ENCODE data around the gene TOM1L1. TPM values are rescaled to one million over a fixed set of nuclear protein-coding genes. Genes with fewer than 3 reads are reported as not detected.

TOM1L1 gene
- total RNA-seq, 1 experiment from 2014 or later: 58.5 TPM

GRCh38 chr17:54968262-54968987 is 67.8 kb downstream of the TOM1L1 start, which contains the start of the genes COX11 and STXBP4:
TSS of gene COX11 (minus strand) at chr17:54968654. CDS start at chr17:54968646, 8 bp downstream.
TSS of gene STXBP4 (plus strand) at chr17:54968765. CDS start at chr17:54986220, 17,455 bp downstream.
- Mint-ChIP-seq H3K27me3 (ENCODE audit: low read depth) (no peaks in the 10 kb centered on the region), H3K9me3 (no peaks in the 10 kb centered on the region), H3K36me3 (peaks cover 23% of the 10 kb centered on the region), H3K27ac (no peak within 1 kb of the TSS), H3K4me1 (peaks cover 12% of the 10 kb centered on the region), H3K4me3 (no peak within 1 kb of the TSS)
- DNase-seq (ENCODE audit: low spot score): peak; percentile 92
- CTCF ChIA-PET: no interaction called here
- ATAC-seq: peak; percentile 98
- POLR2A ChIA-PET: no interaction called here
- peak; percentile 71 for TF ChIP-seq MYBL2 (CRISPR knock-in tag; IDR thresholded peaks at IDR 0.05)
- TF ChIP-seq FOXP1 (CRISPR knock-in tag; IDR thresholded peaks at IDR 0.05; ENCODE audit: borderline replicate concordance): 0 out of 2 replicates have a peak, but pooled peaks have one; percentile 66
- no peak for TF ChIP-seq MXD4 (CRISPR knock-in tag; IDR thresholded peaks at IDR 0.05; ENCODE audit: borderline replicate concordance)
- peak; percentile 54; the same call in 1 of the 2 replicates for TF ChIP-seq MAX (CRISPR knock-in tag; IDR thresholded peaks at IDR 0.05)
- TF ChIP-seq ARID4B (CRISPR knock-in tag; IDR thresholded peaks at IDR 0.05; ENCODE audit: borderline replicate concordance): peak; percentile 72; the same call in 1 of the 2 replicates
- peak; percentile 49; the same call in 1 of the 2 replicates for TF ChIP-seq SP1 (CRISPR knock-in tag; conservative IDR thresholded peaks at IDR 0.05)
- 0 out of 2 replicates have a peak, but pooled peaks have one; percentile 23 for TF ChIP-seq ZNF416 (CRISPR knock-in tag; IDR thresholded peaks at IDR 0.05)
- TF ChIP-seq ZNF671 (CRISPR knock-in tag; IDR thresholded peaks at IDR 0.05): no peak
- no peak for TF ChIP-seq RORB (CRISPR knock-in tag; IDR thresholded peaks at IDR 0.05)
- peak; percentile 79 for TF ChIP-seq ETV6 (CRISPR knock-in tag; IDR thresholded peaks at IDR 0.05)
- 0 out of 2 replicates have a peak, but pooled peaks have one; percentile 48 for TF ChIP-seq AR (CRISPR knock-in tag; IDR thresholded peaks at IDR 0.05)
- TF ChIP-seq SMAD3 (CRISPR knock-in tag; IDR thresholded peaks at IDR 0.05; ENCODE audit: borderline replicate concordance): peak; percentile 9; the same call in 1 of the 2 replicates
- TF ChIP-seq JUN (CRISPR knock-in tag; IDR thresholded peaks at IDR 0.05): no peak
- TF ChIP-seq TEAD1 (CRISPR knock-in tag; IDR thresholded peaks at IDR 0.05): peak; percentile 79
- TF ChIP-seq CBFB (CRISPR knock-in tag; IDR thresholded peaks at IDR 0.05; ENCODE audit: low read depth): no peak
- TF ChIP-seq HMGXB4 (CRISPR knock-in tag; IDR thresholded peaks at IDR 0.05): 0 out of 2 replicates have a peak, but pooled peaks have one; percentile 36
- TF ChIP-seq TCF7 (CRISPR knock-in tag; IDR thresholded peaks at IDR 0.05; ENCODE audit: low read depth): no peak
- peak; percentile 48 for TF ChIP-seq GABPB1 (CRISPR knock-in tag; IDR thresholded peaks at IDR 0.05)
- TF ChIP-seq ZSCAN18 (CRISPR knock-in tag; IDR thresholded peaks at IDR 0.05): no peak
- no peak for TF ChIP-seq STAT6 (CRISPR knock-in tag; conservative IDR thresholded peaks at IDR 0.05; ENCODE audit: low read depth)
- TF ChIP-seq ZNF232 (CRISPR knock-in tag; IDR thresholded peaks at IDR 0.05): 0 out of 2 replicates have a peak, but pooled peaks have one; percentile 56
- TF ChIP-seq FOXK1 (CRISPR knock-in tag; IDR thresholded peaks at IDR 0.05): peak; percentile 72
- TF ChIP-seq NFYB (CRISPR knock-in tag; conservative IDR thresholded peaks at IDR 0.05; ENCODE audit: low read depth): 0 out of 2 replicates have a peak, but pooled peaks have one; percentile 4
- TF ChIP-seq GTF2I (CRISPR knock-in tag; conservative IDR thresholded peaks at IDR 0.05): no peak
